CD4-positive, alpha-beta T cell treated with Interleukin-21 for 1 hour (primary cell): ENCODE data around the gene NBPF1.
"Not testable (repeated sequence)": the region's sequence is repeated elsewhere in the genome, so short reads cannot be mapped to it uniquely, and the experiment has no call there.

Experiments used
- DNase-seq: peaks from one replicate; pipeline ENCODE4 v3.0.0-alpha.2; 2020

The NBPF1 gene

GRCh38 chr1:16613185-16614147 lies at the start of gene NBPF1:
NBPF1 (minus strand) TSS chr1:16613564.
- DNase-seq = peak; percentile 85

GRCh38 chr1:16658234-16658633 lies 44.9 kb upstream of the NBPF1 start:
- DNase-seq = not testable (repeated sequence)

DNA sequence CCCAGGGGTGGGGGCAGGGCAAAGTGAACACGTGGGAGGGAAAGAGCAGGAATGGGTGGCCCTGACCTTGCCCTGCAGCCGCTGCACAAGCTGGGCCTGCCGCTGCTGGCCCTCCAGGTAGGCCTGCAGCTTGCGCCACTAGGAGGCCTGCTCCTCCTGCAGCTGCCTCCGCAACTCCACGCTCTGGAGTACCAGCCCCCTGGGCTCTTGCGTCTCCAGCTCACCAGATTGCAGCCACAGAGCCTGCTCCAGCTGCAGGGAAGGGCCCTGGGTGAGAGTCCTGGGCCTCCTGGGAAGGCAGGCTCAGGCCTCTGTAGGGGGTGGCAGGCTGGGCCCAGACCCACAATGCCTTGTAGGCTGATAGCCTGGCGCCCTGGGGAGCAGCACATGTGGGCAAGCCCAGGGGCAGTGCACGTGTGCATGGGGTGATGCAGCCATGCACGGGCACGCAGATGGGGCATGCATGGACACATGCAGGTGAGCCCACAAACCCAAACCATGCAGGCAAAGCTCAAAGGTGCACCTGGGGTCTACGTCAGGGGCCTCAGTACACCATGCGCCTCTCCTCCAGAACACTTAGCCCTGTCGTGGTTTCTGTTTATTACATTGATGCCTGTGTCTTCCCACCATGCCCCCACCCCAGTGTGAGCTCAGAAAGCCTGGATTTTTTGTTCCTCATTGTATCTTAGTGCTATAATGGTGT lies 43.8 kb upstream of the NBPF1 start:
- DNase-seq = not testable (repeated sequence)

GRCh38 chr1:16656574-16656973 lies 43.2 kb upstream of the NBPF1 start:
- not testable (repeated sequence) for DNase-seq

DNA sequence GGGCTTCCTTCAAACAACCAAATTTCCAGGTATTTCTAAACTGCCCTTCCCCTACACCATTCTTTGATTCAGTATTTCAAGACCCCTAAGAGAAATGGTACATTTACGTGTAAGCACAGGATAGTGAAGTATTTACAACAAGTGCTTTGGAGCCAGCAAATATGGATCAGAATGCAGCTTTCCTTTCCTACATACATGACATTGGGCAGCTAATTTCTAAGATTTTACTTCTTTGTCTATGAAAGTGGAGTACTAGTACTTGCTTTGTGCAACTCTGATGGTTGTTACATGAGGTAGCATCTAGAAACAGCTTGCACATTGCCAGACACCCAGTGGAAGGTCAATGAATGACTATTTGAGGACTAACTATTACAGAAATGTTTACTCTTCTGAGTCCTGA lies 38.2 kb upstream of the NBPF1 start:
- DNase-seq = not testable (repeated sequence)

DNA sequence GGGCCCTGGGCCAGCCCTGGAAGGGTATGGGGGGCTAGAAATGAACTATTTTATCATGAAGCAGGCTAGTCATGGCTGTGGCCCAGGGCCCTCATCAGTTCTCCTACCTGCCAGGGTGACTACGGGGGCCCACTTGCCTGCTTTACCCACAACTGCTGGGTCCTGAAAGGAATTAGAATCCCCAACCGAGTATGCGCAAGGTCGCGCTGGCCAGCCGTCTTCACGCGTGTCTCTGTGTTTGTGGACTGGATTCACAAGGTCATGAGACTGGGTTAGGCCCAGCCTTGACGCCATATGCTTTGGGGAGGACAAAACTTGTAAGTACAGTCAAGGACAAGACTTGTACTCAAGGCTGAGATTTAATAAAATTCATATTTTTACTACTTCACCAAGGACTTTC lies 36.6 kb upstream of the NBPF1 start:
- not testable (repeated sequence) for DNase-seq

- not testable (repeated sequence) for DNase-seq
Measured at GRCh38 chr1:16649390-16649789, 36.0 kb upstream of the NBPF1 start.

DNA sequence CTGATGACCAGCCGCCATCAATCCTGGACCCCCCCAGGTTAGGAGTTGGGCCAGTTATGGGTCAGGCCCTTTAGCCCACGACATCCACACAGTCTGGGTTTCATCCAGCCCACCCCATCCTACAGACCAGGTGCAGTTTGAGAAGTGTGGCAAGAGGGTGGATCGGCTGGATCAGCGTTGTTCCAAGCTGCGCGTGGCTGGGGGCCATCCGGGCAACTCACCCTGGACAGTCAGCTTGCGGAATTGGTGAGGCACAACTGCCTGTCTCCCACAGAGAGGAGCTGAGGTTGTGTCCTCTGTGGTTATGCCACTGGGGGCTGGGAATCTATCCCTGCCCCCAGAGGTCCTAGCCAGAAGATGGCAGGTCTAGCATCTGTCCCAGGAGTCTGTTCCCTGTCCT lies 35.4 kb upstream of the NBPF1 start:
- not testable (repeated sequence) for DNase-seq

DNA sequence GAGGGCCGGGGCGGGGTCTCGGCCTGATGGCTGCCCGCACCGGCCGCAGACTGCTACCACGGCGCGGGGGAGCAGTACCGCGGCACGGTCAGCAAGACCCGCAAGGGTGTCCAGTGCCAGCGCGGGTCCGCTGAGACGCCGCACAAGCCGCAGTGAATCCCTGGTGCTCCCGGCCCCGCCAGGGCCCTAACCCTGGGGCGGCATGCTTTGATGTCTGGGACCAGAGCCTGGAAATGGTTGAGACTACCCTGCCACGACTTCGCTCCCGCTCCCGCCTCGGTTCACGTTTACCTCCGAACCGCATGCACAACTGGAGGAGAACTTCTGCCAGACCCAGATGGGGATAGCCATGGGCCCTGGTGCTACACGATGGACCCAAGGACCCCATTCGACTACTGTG lies 34.9 kb upstream of the NBPF1 start:
- DNase-seq = not testable (repeated sequence)

DNA sequence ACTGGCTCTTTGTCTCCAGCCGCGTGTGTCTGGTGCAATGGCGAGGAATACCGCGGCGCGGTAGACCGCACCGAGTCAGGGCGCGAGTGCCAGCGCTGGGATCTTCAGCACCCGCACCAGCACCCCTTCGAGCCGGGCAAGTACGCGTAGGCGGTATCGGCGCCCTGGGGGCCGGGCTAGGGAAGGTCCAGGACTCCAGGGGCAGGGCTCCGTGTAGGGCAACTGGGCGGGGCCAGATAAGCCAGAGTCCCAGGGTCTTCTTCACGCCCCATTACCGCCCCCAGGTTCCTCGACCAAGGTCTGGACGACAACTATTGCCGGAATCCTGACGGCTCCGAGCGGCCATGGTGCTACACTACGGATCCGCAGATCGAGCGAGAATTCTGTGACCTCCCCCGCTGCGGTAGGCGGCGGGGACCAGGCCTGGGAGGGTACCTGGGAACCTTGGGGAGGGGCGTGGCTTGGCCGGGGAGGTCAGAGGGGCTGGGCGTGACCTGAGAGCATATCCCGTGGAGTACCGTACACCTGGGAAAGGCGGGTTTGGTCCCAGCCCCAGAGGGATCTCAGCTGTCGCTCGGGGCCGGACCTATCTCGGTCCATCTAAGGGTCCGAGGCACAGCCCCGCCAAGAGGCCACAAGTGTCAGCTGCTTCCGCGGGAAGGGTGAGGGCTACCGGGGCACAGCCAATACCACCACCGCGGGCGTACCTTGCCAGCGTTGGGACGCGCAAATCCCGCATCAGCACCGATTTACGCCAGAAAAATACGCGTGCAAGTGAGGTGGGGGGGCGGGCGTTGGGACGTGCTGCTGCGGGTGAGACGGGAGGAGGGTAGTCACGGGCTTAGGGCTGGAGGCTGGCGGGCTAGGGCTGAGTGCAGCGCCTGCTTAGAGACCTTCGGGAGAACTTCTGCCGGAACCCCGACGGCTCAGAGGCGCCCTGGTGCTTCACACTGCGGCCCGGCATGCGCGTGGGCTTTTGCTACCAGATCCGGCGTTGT lies 34.1 kb upstream of the NBPF1 start:
- DNase-seq = peak; percentile 26

DNA sequence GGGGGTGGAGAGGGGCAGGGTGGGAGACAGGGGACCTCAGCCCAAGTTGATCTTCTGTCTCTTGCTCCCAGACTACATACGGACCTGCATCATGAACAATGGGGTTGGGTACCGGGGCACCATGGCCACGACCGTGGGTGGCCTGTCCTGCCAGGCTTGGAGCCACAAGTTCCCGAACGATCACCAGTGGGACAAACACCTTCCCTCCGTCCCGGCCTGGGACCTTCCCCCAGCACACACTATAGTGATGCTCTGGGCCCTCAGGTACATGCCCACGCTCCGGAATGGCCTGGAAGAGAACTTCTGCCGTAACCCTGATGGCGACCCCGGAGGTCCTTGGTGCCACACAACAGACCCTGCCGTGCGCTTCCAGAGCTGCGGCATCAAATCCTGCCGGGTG lies 33.4 kb upstream of the NBPF1 start:
- DNase-seq = not testable (repeated sequence)

DNA sequence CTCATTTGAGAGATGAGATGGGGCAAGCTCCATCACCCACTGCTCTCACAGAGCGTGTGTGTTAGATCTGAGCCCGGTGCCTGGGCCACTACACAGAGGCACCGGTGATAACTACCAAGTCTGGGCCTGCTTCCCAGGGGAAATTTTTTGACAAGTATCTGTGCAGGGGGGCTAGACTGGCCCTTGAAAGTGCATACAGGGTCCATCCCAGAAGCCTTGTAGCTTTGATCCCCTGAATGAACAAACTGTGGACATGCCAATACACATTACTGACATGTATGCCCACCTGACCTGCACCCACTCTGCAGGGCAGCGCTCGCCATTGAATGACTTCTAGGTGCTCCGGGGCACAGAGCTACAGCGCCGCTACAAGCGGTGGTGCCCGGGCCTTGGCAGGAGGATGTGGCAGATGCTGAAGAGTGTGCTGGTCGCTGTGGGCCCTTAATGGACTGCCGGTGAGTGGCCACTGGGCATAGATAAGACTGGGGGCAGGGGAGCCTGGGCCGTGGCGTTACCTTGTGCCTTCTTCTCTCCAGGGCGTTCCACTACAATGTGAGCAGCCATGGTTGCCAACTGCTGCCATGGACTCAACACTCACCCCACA lies 32.8 kb upstream of the NBPF1 start:
- not testable (repeated sequence) for DNase-seq

DNA sequence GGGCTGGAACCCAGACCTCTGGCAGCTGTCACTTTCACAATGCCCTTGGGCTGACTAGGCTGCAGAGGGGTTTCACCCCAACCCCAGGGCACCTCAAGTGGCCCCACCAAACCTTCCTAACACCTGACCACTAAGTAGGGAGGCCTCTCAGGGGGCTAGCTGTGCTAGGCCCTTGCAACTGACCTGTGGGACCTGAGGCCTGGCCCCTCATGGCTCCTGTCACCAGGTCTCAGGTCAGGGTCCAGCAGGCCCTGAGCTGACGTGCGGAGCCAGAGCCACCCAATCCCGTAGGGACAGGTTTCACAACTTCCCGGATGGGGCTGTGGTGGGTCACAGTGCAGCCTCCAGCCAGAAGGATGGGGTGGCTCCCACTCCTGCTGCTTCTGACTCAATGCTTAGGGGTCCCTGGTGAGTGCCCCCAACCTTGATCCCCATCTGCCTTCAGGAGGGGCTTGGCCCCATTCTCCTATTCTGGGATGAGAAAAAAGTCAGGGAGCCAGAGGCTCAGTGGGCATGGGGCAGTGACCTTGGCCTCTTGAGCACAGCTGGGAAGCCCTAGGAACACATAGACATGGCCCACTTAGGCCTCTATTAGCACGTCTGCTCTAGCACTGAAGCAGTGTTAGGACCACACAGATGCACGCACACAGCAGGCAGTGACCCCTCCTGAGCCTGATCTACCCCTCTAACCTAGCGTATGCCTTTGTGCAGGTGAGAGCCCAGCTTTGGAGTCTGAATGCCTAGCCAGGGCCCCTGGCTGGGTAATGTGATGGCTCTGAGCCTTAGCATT lies 32.1 kb upstream of the NBPF1 start:
- not testable (repeated sequence) for DNase-seq

- peak; percentile 97 for DNase-seq
Measured at GRCh38 chr1:16644482-16645270, 31.3 kb upstream of the NBPF1 start.

DNA sequence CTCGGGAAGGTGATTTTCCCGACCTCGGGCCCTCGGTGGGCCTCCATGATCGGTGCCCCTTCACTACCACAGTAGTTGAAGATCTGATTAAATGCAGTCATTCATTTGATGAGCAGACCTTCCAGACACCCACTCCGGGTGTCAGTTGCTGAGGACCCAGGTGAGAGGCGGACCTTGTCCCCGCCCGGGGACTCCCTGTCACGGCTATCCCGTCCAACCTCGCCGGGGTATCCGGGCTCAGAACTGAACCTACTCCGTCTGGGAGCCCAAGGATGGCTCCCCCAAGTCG lies 30.8 kb upstream of the NBPF1 start:
- no peak for DNase-seq

DNA sequence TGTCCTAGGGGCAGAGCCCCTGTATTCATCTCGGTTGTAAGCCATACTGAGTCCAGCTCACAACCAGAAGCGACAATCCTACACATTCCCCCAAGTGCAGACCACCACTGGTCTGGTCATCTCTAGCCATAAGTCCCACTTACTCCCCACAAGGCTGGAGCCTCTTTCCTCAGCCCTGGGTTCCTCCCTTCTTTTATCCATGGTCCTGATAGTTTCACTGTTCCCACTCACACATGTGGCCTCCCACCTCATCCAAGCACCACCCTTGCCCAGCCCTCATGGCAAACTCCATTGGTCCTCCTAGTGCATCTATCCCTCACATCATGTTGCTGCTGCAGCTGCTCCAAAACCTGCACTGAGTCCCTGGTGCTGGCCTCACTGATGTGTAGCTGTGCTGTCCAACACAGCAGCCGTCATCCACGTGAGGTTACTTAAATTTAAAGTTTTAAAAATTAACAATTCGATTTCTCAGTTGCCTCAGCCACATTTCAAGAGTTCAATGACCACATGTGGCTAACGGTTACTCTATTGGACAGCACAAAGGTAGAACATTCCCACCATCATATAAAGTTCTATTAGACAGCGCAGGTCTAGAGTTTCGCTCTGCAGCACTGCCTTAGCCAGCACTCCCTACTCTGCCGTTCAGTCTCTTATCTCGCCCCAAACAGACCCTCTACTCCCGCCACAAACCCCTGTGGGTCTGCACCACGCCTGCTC lies 30.3 kb upstream of the NBPF1 start:
- DNase-seq = peak; percentile 15

DNA sequence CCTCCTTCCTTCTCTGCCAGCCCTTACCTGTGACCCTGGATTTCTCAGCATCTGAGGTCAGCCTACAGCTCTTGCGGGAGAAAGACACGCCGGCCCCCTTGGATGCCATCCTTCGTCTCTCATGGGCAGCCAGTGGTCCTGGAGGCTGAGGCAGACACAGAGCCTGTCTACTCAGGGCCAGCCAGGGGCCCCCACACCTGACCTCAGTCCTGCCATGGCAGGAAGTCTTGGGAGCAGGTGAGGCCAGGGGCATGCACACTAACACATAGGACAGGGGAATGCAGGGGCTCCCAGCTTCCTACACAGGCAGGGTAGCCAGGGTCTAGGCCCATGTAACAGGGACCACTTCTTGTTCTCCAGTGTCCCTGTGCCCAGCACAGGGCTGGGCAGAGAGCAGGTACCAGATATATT lies 29.6 kb upstream of the NBPF1 start:
- DNase-seq = not testable (repeated sequence)

DNA sequence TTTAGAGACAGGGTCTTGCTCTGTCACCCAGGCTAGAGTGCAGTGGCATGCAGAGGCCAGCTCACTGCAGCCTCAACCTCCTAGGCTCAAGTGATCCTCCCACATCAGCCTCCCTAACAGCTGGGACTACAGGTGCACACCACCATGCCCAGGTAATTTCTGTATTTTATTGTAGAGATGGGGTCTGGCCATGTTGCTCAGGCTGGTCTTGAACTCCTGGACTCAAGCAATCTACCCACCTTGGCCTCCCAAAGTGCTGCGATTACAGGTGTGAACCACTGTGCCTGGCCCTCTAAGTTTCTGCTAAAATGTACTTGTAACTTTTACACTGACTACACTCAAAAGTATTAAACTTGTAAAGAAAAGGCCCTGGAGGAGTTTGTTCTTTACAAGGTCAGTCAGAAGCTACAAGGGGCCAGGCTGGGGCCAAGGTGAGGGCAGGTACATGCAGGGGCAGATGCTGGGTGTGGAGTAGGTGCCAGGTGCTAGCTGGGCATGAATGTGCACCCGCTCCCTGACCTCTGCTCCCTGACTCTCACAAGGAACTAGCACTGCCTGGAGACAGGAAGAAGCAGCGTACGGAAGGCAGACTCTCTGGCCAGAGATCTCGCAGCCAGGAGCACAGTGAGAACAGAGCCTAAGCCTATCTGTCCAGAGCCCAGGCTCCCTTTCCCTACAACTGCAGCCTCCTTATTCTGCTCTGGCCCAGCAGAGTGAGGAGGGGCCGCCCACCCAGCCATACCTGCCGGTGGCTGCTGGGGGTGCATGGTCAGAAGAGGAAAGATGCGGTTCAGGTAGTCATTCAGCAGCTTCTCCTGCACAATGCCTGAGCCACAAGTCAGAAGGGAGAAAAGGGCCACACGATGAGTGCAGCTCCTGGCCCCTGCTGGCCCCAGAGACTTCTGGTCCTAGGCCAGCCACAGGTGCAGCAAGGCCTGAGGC lies 28.9 kb upstream of the NBPF1 start:
- DNase-seq = not testable (repeated sequence)
